Urothelium cell line (cell line): ENCODE data around the gene TICAM1.
"Not testable (repeated sequence)": the region's sequence is repeated elsewhere in the genome, so short reads cannot be mapped to it uniquely, and the experiment has no call there.

Source experiments
- DNase-seq: peaks from one replicate; pipeline ENCODE4 v3.0.0; 2011; ENCODE audit warnings: low spot score, mixed read lengths
- FAIRE-seq: peaks from 2 replicates; lab custom pipeline; 2011; peaks lifted over from hg19 to GRCh38; lab: Jason Lieb, UNC

TICAM1 gene

DNA sequence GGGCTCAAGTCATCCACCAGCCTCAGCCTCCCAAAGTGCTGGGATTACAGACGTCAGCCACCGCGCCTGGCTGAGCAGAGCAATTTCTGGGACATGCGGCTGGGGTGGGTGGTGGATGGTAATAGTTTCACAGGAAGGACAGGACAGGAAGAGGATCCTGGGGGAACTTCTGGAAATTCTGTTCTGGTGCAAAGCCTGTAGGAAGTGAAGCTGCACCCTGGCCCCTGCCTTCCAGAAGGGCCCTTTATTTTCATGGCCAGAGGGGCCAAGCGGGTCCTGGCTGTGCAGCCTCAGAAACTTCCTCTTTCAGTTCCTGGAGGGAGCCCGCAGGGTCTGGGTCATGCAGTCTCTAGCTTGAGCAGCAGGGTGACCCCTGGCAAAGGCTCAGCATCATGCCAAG lies 24.3 kb downstream of the TICAM1 start:
- FAIRE-seq, result no peak

DNA sequence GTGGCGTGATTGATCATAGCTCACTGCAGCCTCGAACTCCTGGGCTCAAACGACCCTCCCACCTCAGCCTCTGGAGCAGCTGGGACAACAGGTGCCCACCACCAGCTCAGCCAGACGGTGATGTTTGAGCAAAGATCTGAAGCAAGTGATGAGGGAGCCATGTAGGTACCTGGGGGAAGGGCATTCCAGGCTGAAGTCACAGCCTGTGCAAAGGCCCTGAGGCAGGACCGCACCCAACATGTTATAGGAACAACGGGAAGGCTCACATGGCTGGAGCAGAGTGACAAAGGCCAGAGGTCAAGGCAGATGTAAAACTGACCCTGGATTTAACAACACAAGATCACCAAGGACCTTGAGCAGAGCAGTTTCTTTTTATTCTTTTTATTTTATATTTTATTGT lies 25.1 kb downstream of the TICAM1 start:
- no peak for FAIRE-seq
- DNase-seq, result no peak

More for the DNA sequence above, 24.3 kb downstream of the TICAM1 start:
- no peak for DNase-seq

DNA sequence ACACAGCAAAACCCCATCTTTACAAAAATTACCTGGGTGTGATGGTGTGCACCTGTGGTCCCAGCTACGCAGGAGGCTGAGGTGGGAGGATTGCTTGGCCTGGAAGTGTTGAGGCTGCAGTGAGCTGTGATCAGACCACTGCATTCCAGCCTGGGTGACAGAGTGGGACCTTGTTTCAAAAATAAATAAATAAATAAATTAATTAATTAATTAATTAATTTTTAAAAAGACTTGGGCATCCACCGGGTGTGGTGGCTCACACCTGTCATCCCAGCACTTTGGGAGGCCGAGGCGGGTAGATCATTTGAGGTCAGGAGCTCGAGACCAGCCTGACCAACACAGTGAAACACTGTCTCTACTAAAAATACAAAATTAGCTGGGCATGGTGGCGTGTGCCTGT lies 26.4 kb downstream of the TICAM1 start:
- FAIRE-seq, DNase-seq: not testable (repeated sequence)

- no peak for FAIRE-seq
Measured at GRCh38 chr19:4803736-4804695, 27.5 kb downstream of the TICAM1 start.

DNA sequence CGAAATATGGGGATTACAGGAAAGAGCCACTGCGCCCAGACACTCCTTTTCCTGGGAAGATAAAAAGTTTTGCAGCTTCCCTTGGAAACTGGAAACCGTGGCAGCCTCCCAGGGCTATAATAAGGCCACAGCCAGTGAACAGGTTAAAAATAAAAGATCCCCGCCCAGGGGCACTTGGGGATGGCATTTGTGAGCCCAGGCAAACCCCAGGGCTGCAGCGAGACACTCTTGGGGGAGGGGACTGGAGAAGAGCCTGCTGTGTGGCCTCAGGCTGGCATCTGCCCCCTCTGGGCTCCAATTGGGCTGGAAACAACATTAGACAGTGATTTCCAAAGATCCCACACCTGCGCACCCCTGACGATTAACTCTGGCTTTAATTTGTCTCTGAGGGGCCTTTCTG lies 28.8 kb downstream of the TICAM1 start:
- no peak for FAIRE-seq
- DNase-seq, result no peak

More at GRCh38 chr19:4803736-4804695, 27.5 kb downstream of the TICAM1 start:
- DNase-seq, result peak; percentile 55

- no peak for FAIRE-seq
- no peak for DNase-seq
Measured at GRCh38 chr19:4801085-4801619, 30.4 kb downstream of the TICAM1 start.

DNA sequence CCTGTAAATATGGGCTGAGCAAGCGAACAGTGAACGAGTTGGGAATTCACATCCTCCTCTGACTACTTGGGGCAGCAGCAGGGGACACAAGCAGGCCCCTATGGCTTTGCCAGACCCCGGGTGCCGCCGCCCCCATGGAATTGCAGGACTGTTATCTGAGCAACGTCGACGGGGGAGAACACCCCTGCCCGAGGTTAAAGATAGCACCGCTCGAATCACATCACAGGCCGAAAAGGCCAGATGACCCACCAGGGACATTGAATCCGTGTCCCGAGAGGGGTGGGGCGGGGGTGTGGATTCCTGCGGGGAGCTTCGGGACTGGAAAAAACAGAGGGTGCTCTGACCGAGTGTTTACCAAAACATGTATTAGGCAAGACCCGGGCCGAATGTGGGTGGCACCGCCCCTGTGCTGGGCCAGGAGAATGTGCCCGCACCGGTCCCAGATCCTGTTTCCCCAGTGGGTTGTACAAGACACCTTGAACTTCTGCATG lies 30.9 kb downstream of the TICAM1 start:
- no peak for FAIRE-seq
- no peak for DNase-seq

GRCh38 chr19:4795400-4795799 lies 36.1 kb downstream of the TICAM1 start:
- DNase-seq (no peak), FAIRE-seq (no peak)

- FAIRE-seq (no peak), DNase-seq (no peak)
Measured at GRCh38 chr19:4794971-4795370, 36.5 kb downstream of the TICAM1 start.

- not testable (repeated sequence) for DNase-seq, FAIRE-seq
Measured at GRCh38 chr19:4793278-4793677, 38.2 kb downstream of the TICAM1 start.

DNA sequence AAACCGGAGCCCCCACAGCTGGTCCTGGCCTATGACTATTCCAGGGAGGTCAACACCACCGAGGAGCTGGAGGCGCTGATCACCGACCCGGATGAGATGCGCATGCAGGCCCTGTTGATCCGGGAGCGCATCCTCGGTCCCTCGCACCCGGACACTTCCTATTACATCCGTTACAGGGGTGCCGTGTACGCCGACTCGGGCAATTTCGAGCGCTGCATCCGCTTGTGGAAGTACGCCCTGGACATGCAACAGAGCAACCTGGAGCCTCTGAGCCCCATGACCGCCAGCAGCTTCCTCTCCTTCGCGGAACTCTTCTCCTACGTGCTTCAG lies 38.7 kb downstream of the TICAM1 start:
- not testable (repeated sequence) for DNase-seq, FAIRE-seq

- FAIRE-seq, DNase-seq: not testable (repeated sequence)
Measured at GRCh38 chr19:4792019-4792865, 39.3 kb downstream of the TICAM1 start.

- FAIRE-seq (no peak), DNase-seq (peak; percentile 91)
Measured at GRCh38 chr19:4791183-4792018, 40.1 kb downstream of the TICAM1 start, which contains the start of gene FEM1A. Gene FEM1A, plus strand, starts transcription at chr19:4791734. Its CDS starts 121 bp downstream, at chr19:4791855.

DNA sequence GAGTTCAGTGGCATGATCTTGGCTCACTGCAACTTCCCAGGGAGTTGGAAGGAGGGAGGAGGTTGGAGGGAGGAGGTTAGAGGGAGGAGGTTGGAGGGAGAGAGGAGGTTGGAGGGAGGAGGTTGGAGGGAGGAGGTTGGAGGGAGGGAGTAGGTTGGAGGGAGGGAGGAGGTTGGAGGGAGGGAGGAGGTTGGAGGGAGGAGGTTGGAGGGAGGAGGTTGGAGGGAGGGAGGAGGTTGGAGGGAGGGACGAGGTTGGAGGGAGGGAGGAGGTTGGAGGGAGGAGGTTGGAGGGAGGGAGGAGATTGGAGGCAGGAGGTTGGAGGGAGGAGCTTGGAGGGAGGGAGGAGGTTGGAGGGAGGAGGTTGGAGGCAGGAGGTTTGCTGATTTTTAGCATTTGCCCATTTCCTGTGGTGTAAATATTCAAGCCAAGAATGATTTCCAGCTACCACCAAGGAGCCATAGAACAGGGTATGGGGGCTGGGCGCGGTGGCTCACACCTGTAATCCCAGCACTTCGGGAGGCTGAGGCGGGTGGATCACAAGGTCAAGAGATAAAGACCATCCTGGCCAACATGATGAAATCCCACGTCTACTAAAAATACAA lies 45.0 kb downstream of the TICAM1 start:
- FAIRE-seq, DNase-seq: not testable (repeated sequence)

DNA sequence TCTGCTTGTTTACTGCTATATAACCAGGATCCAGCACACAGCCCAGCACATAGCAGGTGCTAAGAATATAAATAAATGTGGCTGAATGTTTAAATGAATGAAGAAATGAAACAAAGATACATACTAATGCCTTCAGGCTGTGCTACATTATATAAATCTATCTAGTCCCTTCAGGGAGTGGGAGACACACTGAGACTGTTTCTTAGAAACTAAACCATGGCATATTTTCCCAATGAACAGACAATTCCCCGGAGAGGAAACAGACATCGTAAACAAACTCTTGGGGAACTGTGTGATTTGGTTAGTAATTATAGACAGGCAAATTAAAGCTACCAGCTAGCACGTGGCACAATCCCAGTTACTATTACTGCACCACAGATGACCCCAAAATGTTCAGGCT lies 49.7 kb downstream of the TICAM1 start:
- no peak for DNase-seq
- FAIRE-seq, result no peak

GRCh38 chr19:4780860-4781259 lies 50.7 kb downstream of the TICAM1 start:
- FAIRE-seq (no peak), DNase-seq (no peak)

DNA sequence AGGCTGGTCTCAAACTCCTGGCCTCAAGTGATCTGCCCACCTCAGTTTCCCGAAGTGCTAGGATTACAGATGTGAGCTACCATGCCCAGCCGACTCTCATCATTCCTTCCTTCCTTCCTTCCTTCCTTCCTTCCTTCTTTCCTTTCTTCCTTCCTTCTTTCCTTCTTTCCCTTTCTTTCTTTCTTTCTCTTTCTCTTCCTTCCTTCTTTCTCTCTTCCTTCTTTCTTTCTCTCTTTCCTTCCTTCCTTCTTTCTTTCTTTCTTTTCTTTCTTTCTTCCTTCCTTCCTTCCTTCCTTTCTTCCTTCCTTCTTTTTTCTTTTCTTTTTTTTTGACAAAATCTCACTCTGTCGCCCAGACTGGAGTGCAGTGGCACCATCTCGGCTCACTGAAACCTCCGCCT lies 53.4 kb downstream of the TICAM1 start:
- not testable (repeated sequence) for FAIRE-seq

GRCh38 chr19:4776436-4777211 lies 54.9 kb downstream of the TICAM1 start:
- DNase-seq (peak; percentile 45), FAIRE-seq (no peak)

More for the DNA sequence above, 53.4 kb downstream of the TICAM1 start:
- not testable (repeated sequence) for DNase-seq

DNA sequence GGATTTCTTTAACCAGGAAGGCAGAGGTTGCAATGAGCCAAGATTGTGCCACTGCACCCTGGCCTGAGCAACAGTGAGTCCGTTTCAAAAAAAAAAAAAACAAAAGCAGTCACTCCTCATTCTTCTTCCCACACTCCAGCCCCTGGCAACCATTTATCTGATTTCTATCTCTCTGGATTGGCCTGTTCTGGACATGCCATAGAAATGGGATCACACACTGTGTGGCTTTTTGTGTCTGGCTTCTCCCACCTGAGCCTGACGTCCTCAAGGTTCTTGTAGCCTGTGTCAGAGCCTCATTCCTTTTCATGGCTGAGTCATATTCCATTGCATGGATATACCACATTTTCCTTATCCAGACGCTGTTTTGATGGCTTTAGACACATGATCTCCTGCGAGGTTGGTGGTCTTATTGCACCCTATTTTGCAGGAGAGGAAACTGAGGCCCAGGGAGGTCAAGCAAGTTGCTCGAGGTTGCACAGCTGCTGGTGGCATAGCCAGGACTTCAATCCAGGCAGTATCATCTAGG lies 55.8 kb downstream of the TICAM1 start:
- DNase-seq, result no peak
- no peak for FAIRE-seq
